PC-9 (cell line): Measurements from ENCODE around the gene ZNF804A. TPM values are rescaled to one million over a fixed set of nuclear protein-coding genes. Genes with fewer than 3 reads are reported as not detected.

Source experiments
- BruUV-seq: library from RNA; stranded (reverse); fragments of 400-500 nt; replicated peaks from 2 replicates; lab custom pipeline; 2021; lab: Mats Ljungman, UMichigan
- CTCF ChIA-PET: fragments of 300-600 bp; sonication (Branson Sonifier 250); formaldehyde crosslinking; loops from one replicate; lab custom pipeline; 2022; ENCODE audit warnings: antibody characterized with exemption; lab: Charles Lee
- POLR2A ChIA-PET: fragments of 300-600 bp; sonication (Branson Sonifier 250); formaldehyde crosslinking; loops from one replicate; lab custom pipeline; 2022; ENCODE audit warnings: antibody characterized with exemption; ENCODE audit not compliant: unreplicated experiment; lab: Charles Lee
- DNase-seq, 2 experiments: peaks; one replicate each; pipeline versions ENCODE4 v3.0.0 to v3.0.0-alpha.2; 2015 to 2022; ENCODE audit warnings: mixed read lengths in 1 of 2
- H2AFZ ChIP-seq: fragments of 200-600 bp; sonication (generic); 2 replicates; pipeline ENCODE4 v1.8.1; 2017; ENCODE audit warnings: antibody characterized with exemption
- H3F3A ChIP-seq: fragments of 200-600 bp; sonication (generic); 2 replicates; pipeline ENCODE4 v1.8.1; 2017; ENCODE audit warnings: antibody characterized with exemption, mild to moderate bottlenecking, low read depth; ENCODE audit not compliant: insufficient read depth
- H3K27ac ChIP-seq: fragments of 200-600 bp; sonication (generic); 2 replicates; pipeline ENCODE4 v1.6.1; 2016; ENCODE audit warnings: mixed run types
- H3K27me3 ChIP-seq: fragments of 200-600 bp; sonication (generic); 2 replicates; pipeline ENCODE4 v1.6.1; 2016; ENCODE audit warnings: low read depth, mixed run types; ENCODE audit not compliant: insufficient read depth
- H3K36me3 ChIP-seq: fragments of 200-600 bp; sonication (generic); 2 replicates; pipeline ENCODE4 v1.6.1; 2016; ENCODE audit warnings: low read depth, mixed run types
- H3K4me1 ChIP-seq: fragments of 200-600 bp; sonication (generic); replicated peaks from 2 replicates; pipeline ENCODE4 v1.6.1; 2016; ENCODE audit warnings: mixed run types; ENCODE audit not compliant: insufficient read depth
- H3K4me2 ChIP-seq: fragments of 200-600 bp; sonication (generic); 2 replicates; pipeline ENCODE4 v1.6.1; 2017; ENCODE audit warnings: mixed run types
- H3K4me3 ChIP-seq: fragments of 200-600 bp; sonication (generic); 2 replicates; pipeline ENCODE4 v1.6.1; 2016; ENCODE audit warnings: mixed run types
- H3K79me2 ChIP-seq: fragments of 200-600 bp; sonication (generic); 2 replicates; pipeline ENCODE4 v1.6.1; 2017; ENCODE audit warnings: low read depth, mixed run types
- H3K9me2 ChIP-seq: fragments of 200-600 bp; sonication (generic); 2 replicates; pipeline ENCODE4 v1.8.1; 2017; ENCODE audit warnings: mild to moderate bottlenecking; ENCODE audit not compliant: insufficient read depth
- H3K9me3 ChIP-seq: fragments of 200-600 bp; sonication (generic); 2 replicates; pipeline ENCODE4 v1.8.1; 2016; ENCODE audit warnings: low read depth; ENCODE audit not compliant: insufficient read depth
- H4K20me1 ChIP-seq: fragments of 200-600 bp; sonication (generic); 2 replicates; pipeline ENCODE4 v1.8.1; 2017; ENCODE audit not compliant: insufficient read depth
- EZH2 ChIP-seq: fragments of 200-600 bp; sonication (generic); IDR thresholded peaks from 2 replicates; pipeline ENCODE4 v1.8.0; 2017; ENCODE audit warnings: antibody characterized with exemption, low read depth
- intact Hi-C: fragments of 100-400 bp; cut with micrococcal nuclease; formaldehyde crosslinking; loops from one replicate; pipeline ENCODE4 v1.10.0; 2022; ENCODE audit not compliant: unreplicated experiment
- total RNA-seq: library from RNA; stranded (reverse); gene quantifications from 2 replicates; pipeline ENCODE4 v1.2.3, GENCODE V29; 2021
- TF ChIP-seq, protein P1 (sequence below): fragments of 200-600 bp; sonication (generic); conservative IDR thresholded peaks from 2 replicates; pipeline ENCODE4 v1.6.1; 2017; ENCODE audit warnings: mixed run types, antibody characterized with exemption, mild to moderate bottlenecking, moderate library complexity

Gene ZNF804A
- total RNA-seq, 1 experiment from 2014 or later: not detected

DNA sequence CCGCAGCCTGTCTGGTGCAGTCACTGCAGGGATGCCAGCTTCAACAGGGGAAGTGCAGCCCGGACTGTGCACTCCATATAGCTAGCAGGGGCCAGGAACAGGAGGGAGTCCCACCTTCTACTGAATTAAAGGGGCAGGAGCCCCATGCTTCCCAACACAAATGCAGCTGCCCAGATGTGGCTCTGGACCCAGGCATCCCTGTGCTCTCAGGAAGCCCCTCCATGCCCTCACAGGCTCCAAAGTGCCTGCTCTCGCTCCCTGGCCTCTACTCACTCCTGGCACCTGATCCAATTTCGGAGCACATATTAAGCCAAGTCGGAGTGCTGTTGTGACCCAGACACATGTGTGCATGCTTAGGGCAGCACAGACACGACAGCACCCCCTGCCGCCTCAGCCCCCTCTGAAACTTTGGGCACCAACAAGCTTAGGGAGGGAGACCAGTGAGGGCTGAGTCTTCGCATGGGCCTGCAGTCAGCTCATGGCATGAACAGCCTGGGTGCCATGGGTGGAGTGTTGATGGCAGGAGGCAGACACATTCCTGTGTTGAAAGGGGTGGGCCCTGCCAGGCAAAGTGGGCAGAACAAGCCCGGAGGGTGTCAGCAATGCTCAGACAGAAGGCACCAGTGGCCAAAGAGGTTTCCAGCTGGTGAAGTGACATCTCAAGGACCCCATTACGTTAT lies 83.5 kb downstream of the ZNF804A start:
- Histone ChIP-seq H3K27ac (no peak overlapping the region), H3K9me2 (no peaks in the 10 kb centered on the region), H3K4me3 (no peak overlapping the region), H2AFZ (no peak overlapping the region), H4K20me1 (no peaks in the 10 kb centered on the region), H3K9me3 (no peaks in the 10 kb centered on the region), H3F3A (no peaks in the 10 kb centered on the region), H3K4me2 (no peak overlapping the region), H3K4me1 (no peaks in the 10 kb centered on the region), H3K27me3 (no peaks in the 10 kb centered on the region), H3K36me3 (no peaks in the 10 kb centered on the region), H3K79me2 (no peaks in the 10 kb centered on the region)
- no peak for DNase-seq
- BruUV-seq: no TSS peak
- intact Hi-C loops: no loop called here
- no peak for TF ChIP-seq EZH2
- TF ChIP-seq, protein P1, sequence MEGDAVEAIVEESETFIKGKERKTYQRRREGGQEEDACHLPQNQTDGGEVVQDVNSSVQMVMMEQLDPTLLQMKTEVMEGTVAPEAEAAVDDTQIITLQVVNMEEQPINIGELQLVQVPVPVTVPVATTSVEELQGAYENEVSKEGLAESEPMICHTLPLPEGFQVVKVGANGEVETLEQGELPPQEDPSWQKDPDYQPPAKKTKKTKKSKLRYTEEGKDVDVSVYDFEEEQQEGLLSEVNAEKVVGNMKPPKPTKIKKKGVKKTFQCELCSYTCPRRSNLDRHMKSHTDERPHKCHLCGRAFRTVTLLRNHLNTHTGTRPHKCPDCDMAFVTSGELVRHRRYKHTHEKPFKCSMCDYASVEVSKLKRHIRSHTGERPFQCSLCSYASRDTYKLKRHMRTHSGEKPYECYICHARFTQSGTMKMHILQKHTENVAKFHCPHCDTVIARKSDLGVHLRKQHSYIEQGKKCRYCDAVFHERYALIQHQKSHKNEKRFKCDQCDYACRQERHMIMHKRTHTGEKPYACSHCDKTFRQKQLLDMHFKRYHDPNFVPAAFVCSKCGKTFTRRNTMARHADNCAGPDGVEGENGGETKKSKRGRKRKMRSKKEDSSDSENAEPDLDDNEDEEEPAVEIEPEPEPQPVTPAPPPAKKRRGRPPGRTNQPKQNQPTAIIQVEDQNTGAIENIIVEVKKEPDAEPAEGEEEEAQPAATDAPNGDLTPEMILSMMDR: no peak
- ChIA-PET CTCF (no interaction called here), POLR2A (interaction anchor here (0.6 kb wide), 1 partner anchor 353 kb away, joined by 3 read pairs; no protein-coding TSS in a partner anchor)

DNA sequence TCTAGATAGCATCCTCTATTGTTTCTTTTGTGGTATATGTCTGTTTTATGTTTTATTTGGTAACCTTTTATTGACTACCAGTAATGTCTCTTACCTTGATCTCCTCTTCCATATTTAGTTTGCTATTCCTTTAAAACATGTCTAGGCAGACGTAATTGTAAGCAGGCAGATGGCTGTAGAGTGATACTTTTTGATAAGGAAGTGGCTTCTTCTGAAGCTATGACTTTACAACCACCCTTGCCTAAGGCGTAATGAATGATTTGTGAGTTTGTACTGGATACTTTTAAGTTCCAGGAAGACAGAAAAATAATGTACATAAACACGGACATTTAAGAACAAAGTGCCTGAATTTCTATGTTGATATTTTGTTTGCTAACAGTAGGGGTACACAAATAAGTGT lies 85.6 kb downstream of the ZNF804A start:
- Histone ChIP-seq H3K27ac (no peak overlapping the region), H2AFZ (no peak overlapping the region), H3K79me2 (no peaks in the 10 kb centered on the region), H4K20me1 (no peaks in the 10 kb centered on the region), H3K9me3 (no peaks in the 10 kb centered on the region), H3K4me2 (no peak overlapping the region), H3K9me2 (no peaks in the 10 kb centered on the region), H3K4me3 (no peak overlapping the region), H3K4me1 (no peaks in the 10 kb centered on the region), H3K36me3 (no peaks in the 10 kb centered on the region), H3K27me3 (no peaks in the 10 kb centered on the region), H3F3A (no peaks in the 10 kb centered on the region)
- no peak for TF ChIP-seq EZH2
- TF ChIP-seq, protein P1: no peak
- POLR2A ChIA-PET: no interaction called here
- DNase-seq: no peak
- CTCF ChIA-PET: no interaction called here
- intact Hi-C loops: no loop called here
- no TSS peak for BruUV-seq

DNA sequence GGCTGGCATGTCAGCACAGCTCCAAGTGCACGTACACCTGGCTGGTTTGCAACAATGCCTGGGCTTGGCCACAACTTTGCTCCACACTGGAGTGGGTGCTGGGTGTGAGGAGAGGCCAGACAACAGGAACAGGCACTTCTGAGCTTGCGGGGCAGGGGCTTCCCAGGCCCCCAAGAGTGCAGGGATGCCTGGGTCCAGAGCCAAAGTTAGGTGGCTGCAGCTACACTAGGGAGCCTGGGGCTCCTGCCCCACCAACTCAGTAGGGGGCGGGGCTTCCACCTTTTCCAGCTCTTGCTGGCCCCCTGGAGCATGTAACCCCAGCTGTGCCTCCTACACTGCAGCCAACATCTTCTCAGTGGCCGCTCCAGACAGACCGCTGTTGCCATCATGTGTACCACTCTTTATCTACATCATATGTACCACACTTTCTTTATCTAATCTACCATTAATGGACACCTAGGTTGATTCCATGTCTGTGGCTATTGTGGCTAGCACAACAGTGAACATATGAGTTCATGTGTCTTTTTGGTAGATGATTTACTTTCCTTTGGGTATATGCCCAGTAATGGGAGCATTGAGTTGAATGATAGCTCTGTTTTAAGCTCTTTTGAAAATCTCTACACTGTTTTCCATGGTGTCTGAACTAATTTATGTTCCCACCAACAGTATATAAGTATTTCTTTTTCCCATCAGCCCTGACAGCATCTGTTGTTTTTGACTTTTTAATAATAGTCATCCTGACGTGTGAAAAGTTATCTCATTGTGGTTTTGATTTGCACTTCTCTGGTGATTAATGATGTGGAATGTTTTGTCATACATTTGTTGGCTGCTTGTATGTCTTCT lies 87.9 kb downstream of the ZNF804A start:
- no peak overlapping the region for H3K27ac ChIP-seq
- DNase-seq: no peak
- H3K9me3 ChIP-seq: no peaks in the 10 kb centered on the region
- no peak overlapping the region for H3K4me2 ChIP-seq
- no peaks in the 10 kb centered on the region for H4K20me1 ChIP-seq
- POLR2A ChIA-PET: interaction anchor here (0.6 kb wide), 1 partner anchor 168 kb away, joined by 6 read pairs; no protein-coding TSS in a partner anchor
- BruUV-seq: no TSS peak
- CTCF ChIA-PET: no interaction called here
- no peaks in the 10 kb centered on the region for H3K9me2 ChIP-seq
- no peaks in the 10 kb centered on the region for H3K4me1 ChIP-seq
- H3K79me2 ChIP-seq: no peaks in the 10 kb centered on the region
- TF ChIP-seq, protein P1: no peak
- TF ChIP-seq EZH2: no peak
- no peaks in the 10 kb centered on the region for H3K36me3 ChIP-seq
- no peaks in the 10 kb centered on the region for H3K27me3 ChIP-seq
- no peak overlapping the region for H3K4me3 ChIP-seq
- H3F3A ChIP-seq: no peaks in the 10 kb centered on the region
- intact Hi-C loops: no loop called here
- H2AFZ ChIP-seq: no peak overlapping the region
